SH-SY5Y (cell line): ENCODE data around the gene THRB.

Experiments used
- GATA2 ChIP-seq: IDR thresholded peaks from 2 replicates; pipeline ENCODE4 v1.6.1; 2011; ENCODE audit warnings: mild to moderate bottlenecking, low read depth, low read length
- GATA3 ChIP-seq: IDR thresholded peaks from 2 replicates; pipeline ENCODE4 v1.6.1; 2011; ENCODE audit warnings: low read depth, mild to moderate bottlenecking, low read length, moderate library complexity

- TF ChIP-seq GATA2 (no peak), GATA3 (no peak)
Observed at GRCh38 chr3:24263069-24263668, 231.5 kb downstream of the THRB start.
